HepG2 (cell line): Measurements from ENCODE around the gene NDUFB3. TPM values are rescaled to one million over a fixed set of nuclear protein-coding genes. Genes with fewer than 3 reads are reported as not detected.

Experiments
- CTCF ChIP-seq: sonication (generic); formaldehyde crosslinking; IDR thresholded peaks from 2 replicates; pipeline ENCODE4 v1.5.0; 2020; ENCODE audit warnings: mild to moderate bottlenecking, missing genetic modification reagents, moderate library complexity
- DRAP1 ChIP-seq: IDR thresholded peaks from 2 replicates; pipeline ENCODE4 v1.6.1; 2016; ENCODE audit warnings: missing genetic modification reagents, missing compliant biosample characterization
- FOXM1 ChIP-seq: sonication (generic); formaldehyde crosslinking; IDR thresholded peaks from 2 replicates; pipeline ENCODE4 v1.5.0; 2020; ENCODE audit warnings: missing genetic modification reagents
- HNF4G ChIP-seq, 2 experiments: sonication (generic) in 1 of 2; formaldehyde crosslinking in 1 of 2; IDR thresholded peaks; 2 replicates each; pipeline versions ENCODE4 v1.4.0 to v1.6.1; 2011 to 2020; ENCODE audit warnings: borderline replicate concordance in 2 of 2, low read depth in 2 of 2, mild to moderate bottlenecking in 2 of 2, low read length in 1 of 2, missing genetic modification reagents in 1 of 2, moderate library complexity in 1 of 2
- KLF15 ChIP-seq: sonication (generic); formaldehyde crosslinking; IDR thresholded peaks from 2 replicates; pipeline ENCODE4 v1.8.1; 2023; ENCODE audit warnings: borderline replicate concordance, mild to moderate bottlenecking, inconsistent platforms, missing genetic modification reagents, mixed read lengths
- MAX ChIP-seq: IDR thresholded peaks from 2 replicates; pipeline ENCODE4 v1.6.1; 2012; ENCODE audit warnings: inconsistent platforms
- NCOA5 ChIP-seq: sonication (generic); formaldehyde crosslinking; IDR thresholded peaks from 2 replicates; pipeline ENCODE4 v1.4.0; 2020; ENCODE audit warnings: missing genetic modification reagents
- ONECUT2 ChIP-seq: sonication (generic); formaldehyde crosslinking; IDR thresholded peaks from 2 replicates; pipeline ENCODE4 v1.4.0; 2020; ENCODE audit warnings: missing genetic modification reagents
- RBAK ChIP-seq: sonication (generic); formaldehyde crosslinking; IDR thresholded peaks from 2 replicates; pipeline ENCODE4 v1.5.1; 2020; ENCODE audit warnings: mild to moderate bottlenecking, missing genetic modification reagents
- RFX1 ChIP-seq: fragments of 450-650 bp; IDR thresholded peaks from 2 replicates; pipeline ENCODE4 v1.6.1; 2017
- RFXANK ChIP-seq: IDR thresholded peaks from 2 replicates; pipeline ENCODE4 v1.6.1; 2016
- SIN3B ChIP-seq: fragments of 150-350 bp; IDR thresholded peaks from 2 replicates; pipeline ENCODE4 v1.6.1; 2014; ENCODE audit warnings: low read length
- ZBED4 ChIP-seq: sonication (generic); formaldehyde crosslinking; IDR thresholded peaks from 2 replicates; pipeline ENCODE4 v1.4.0; 2020; ENCODE audit warnings: missing genetic modification reagents, borderline replicate concordance
- ZFP36L1 ChIP-seq: sonication (generic); formaldehyde crosslinking; IDR thresholded peaks from 2 replicates; pipeline ENCODE4 v1.8.0; 2022; ENCODE audit warnings: mild to moderate bottlenecking, missing genetic modification reagents, moderate library complexity
- ZKSCAN1 ChIP-seq: fragments of 150-350 bp; IDR thresholded peaks from 2 replicates; pipeline ENCODE4 v1.6.1; 2014; ENCODE audit warnings: low read length
- ZNF10 ChIP-seq: sonication (generic); formaldehyde crosslinking; IDR thresholded peaks from 2 replicates; pipeline ENCODE4 v1.4.0; 2020; ENCODE audit warnings: mild to moderate bottlenecking, low read depth, missing genetic modification reagents, borderline replicate concordance
- ZNF232 ChIP-seq: sonication (generic); formaldehyde crosslinking; IDR thresholded peaks from 2 replicates; pipeline ENCODE4 v1.4.0; 2020; ENCODE audit warnings: missing genetic modification reagents, borderline replicate concordance
- ZNF501 ChIP-seq: sonication (generic); formaldehyde crosslinking; IDR thresholded peaks from 2 replicates; pipeline ENCODE4 v1.5.1; 2020; ENCODE audit warnings: mild to moderate bottlenecking, moderate library complexity, missing genetic modification reagents
- ZNF503 ChIP-seq: sonication (generic); formaldehyde crosslinking; IDR thresholded peaks from 2 replicates; pipeline ENCODE4 v1.4.0; 2020; ENCODE audit warnings: missing genetic modification reagents
- ZNF749 ChIP-seq: sonication (generic); formaldehyde crosslinking; IDR thresholded peaks from 2 replicates; pipeline ENCODE4 v1.8.0; 2022; ENCODE audit warnings: mild to moderate bottlenecking, missing genetic modification reagents, moderate library complexity, borderline replicate concordance
- polyA plus RNA-seq, 8 experiments: library from polyadenylated mRNA; depleted of rRNA in 3 of 8; stranded (reverse) in 7 of 8; unstranded in 1 of 8; fragments of >200 nt; fragmentation: Illumina TruSeq in 4 of 8; extraction: Trizol in 4 of 8; gene quantifications; 2 replicates each; pipeline versions ENCODE4 v1.2.1 to v1.2.3, GENCODE V29; 2011 to 2016; ENCODE audit warnings: low read depth in 4 of 8, missing spikeins in 1 of 8, mixed read lengths in 1 of 8; ENCODE audit not compliant: insufficient read depth in 1 of 8
- total RNA-seq, 5 experiments: library from RNA; depleted of rRNA; stranded (reverse); fragments of >200 nt; fragmentation: Illumina TruSeq; extraction: Trizol; gene quantifications; 2 replicates each; pipeline ENCODE4 v1.2.3, GENCODE V29; 2016; ENCODE audit warnings: low read depth in 1 of 5

Gene NDUFB3
- total and polyA plus RNA-seq, 2 of the 13 experiments (the other 11 are each of a cell fraction or from before 2014, with no cell fraction given): 50.7 to 159 TPM

GRCh38 chr2:201071479-201072200, at the start of gene NDUFB3, which contains the start of gene HYCC2 (continued):
- TF ChIP-seq ZNF749 (CRISPR knock-in tag) (peak; percentile 70; the same call in 1 of the 2 replicates), SIN3B (peak; percentile 89), RBAK (CRISPR knock-in tag) (0 out of 2 replicates have a peak, but pooled peaks have one; percentile 25), HNF4G (IDR thresholded peaks at IDR 0.05; ENCODE audit: borderline replicate concordance, low read depth, low read length) (no peak), HNF4G (CRISPR knock-in tag; IDR thresholded peaks at IDR 0.05; ENCODE audit: borderline replicate concordance, low read depth) (peak; percentile 35; the same call in 1 of the 2 replicates), ZNF232 (CRISPR knock-in tag) (peak; percentile 84; the same call in 1 of the 2 replicates), MAX (peak; percentile 75), ZFP36L1 (CRISPR knock-in tag) (peak; percentile 65; the same call in 1 of the 2 replicates), ZNF503 (peak; percentile 71; the same call in 1 of the 2 replicates), KLF15 (CRISPR knock-in tag) (no peak), RFX1 (no peak; the same call in 1 of the 2 replicates), ZBED4 (CRISPR knock-in tag) (peak; percentile 69; the same call in 1 of the 2 replicates), DRAP1 (CRISPR knock-in tag) (peak; percentile 72; the same call in 1 of the 2 replicates), FOXM1 (no peak), ZKSCAN1 (no peak; the same call in 1 of the 2 replicates), NCOA5 (CRISPR knock-in tag) (no peak), CTCF (CRISPR knock-in tag) (peak; percentile 82), ONECUT2 (no peak; the same call in 1 of the 2 replicates), ZNF10 (CRISPR knock-in tag) (no peak; the same call in 1 of the 2 replicates), ZNF501 (CRISPR knock-in tag) (peak; percentile 100), RFXANK (peak; percentile 93)
